Suprapubic skin (tissue), 3 donors: Measurements from ENCODE around the gene CSH1.

Experiments used
- EP300 ChIP-seq: sonication (generic); formaldehyde crosslinking; IDR thresholded peaks from one replicate; pipeline ENCODE4 v1.6.1; 2017; ENCODE audit warnings: antibody characterized with exemption
- POLR2A ChIP-seq, 2 donors: fragments of 450-650 bp; IDR thresholded peaks; one replicate each; pipeline ENCODE4 v1.6.1; 2017; ENCODE audit warnings: antibody characterized with exemption in 2 of 2, mild to moderate bottlenecking in 2 of 2, moderate library complexity in 2 of 2
- TF ChIP-seq, protein P1 (sequence below), 2 donors: fragments of 200-600 bp in 1 of 2; fragments of 450-650 bp in 1 of 2; sonication (generic) in 1 of 2; IDR thresholded peaks; one replicate each; pipeline ENCODE4 v1.5.1; 2016 to 2019; ENCODE audit warnings: antibody characterized with exemption in 2 of 2, mild to moderate bottlenecking in 1 of 2, moderate library complexity in 1 of 2

DNA sequence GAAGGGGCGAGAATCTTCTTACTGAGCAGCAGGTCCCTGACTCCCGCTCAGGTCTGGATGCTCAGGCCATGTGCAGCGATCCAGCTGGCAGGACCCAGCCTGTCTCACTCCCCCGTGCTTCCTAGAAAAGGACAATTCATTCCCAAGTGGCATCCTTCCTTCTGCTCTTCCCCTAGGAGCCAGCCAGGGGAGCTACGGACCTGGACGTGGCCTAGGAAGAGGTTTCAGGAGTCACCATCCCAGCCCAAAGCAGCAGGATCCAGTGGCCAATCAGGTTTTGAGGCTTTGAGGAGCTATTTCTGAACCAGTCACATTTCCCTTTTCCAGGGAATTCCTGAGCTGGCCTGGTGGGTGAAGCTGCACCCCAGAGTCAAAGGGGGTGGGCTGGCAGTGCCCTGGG is 43.5 kb upstream of the CSH1 start:
- TF ChIP-seq, protein P1, sequence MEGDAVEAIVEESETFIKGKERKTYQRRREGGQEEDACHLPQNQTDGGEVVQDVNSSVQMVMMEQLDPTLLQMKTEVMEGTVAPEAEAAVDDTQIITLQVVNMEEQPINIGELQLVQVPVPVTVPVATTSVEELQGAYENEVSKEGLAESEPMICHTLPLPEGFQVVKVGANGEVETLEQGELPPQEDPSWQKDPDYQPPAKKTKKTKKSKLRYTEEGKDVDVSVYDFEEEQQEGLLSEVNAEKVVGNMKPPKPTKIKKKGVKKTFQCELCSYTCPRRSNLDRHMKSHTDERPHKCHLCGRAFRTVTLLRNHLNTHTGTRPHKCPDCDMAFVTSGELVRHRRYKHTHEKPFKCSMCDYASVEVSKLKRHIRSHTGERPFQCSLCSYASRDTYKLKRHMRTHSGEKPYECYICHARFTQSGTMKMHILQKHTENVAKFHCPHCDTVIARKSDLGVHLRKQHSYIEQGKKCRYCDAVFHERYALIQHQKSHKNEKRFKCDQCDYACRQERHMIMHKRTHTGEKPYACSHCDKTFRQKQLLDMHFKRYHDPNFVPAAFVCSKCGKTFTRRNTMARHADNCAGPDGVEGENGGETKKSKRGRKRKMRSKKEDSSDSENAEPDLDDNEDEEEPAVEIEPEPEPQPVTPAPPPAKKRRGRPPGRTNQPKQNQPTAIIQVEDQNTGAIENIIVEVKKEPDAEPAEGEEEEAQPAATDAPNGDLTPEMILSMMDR (IDR thresholded peaks at IDR 0.05): no peak
- TF ChIP-seq EP300: no peak
- TF ChIP-seq POLR2A (IDR thresholded peaks at IDR 0.05): no peak
